Cardiac fibroblast (primary cell): ENCODE results near the gene LTC4S.
A peak's percentile ranks its signal among the peaks of the same experiment; 100 is the strongest.

ENCODE experiments used
- DNase-seq, 2 donors: peaks; one replicate each; pipeline versions ENCODE4 v3.0.0 to v3.0.0-alpha.2; 2010; ENCODE audit warnings: low read depth in 2 of 2
- H3K4me3 ChIP-seq, 2 donors: replicated peaks in 1 of 2; 1 replicate in 1 of 2; 2 replicates in 1 of 2; pipeline ENCODE4 v1.5.1; 2011; ENCODE audit warnings: low read depth in 2 of 2, low read length in 2 of 2, mild to moderate bottlenecking in 2 of 2, moderate library complexity in 1 of 2
- TF ChIP-seq, protein P1 (sequence below): IDR thresholded peaks from one replicate; pipeline ENCODE4 v1.5.1; 2011; ENCODE audit warnings: low read depth, mild to moderate bottlenecking, low read length, inconsistent platforms

The LTC4S gene

GRCh38 chr5:179817470-179817840 is 23.7 kb downstream of the LTC4S start:
- TF ChIP-seq, protein P1, sequence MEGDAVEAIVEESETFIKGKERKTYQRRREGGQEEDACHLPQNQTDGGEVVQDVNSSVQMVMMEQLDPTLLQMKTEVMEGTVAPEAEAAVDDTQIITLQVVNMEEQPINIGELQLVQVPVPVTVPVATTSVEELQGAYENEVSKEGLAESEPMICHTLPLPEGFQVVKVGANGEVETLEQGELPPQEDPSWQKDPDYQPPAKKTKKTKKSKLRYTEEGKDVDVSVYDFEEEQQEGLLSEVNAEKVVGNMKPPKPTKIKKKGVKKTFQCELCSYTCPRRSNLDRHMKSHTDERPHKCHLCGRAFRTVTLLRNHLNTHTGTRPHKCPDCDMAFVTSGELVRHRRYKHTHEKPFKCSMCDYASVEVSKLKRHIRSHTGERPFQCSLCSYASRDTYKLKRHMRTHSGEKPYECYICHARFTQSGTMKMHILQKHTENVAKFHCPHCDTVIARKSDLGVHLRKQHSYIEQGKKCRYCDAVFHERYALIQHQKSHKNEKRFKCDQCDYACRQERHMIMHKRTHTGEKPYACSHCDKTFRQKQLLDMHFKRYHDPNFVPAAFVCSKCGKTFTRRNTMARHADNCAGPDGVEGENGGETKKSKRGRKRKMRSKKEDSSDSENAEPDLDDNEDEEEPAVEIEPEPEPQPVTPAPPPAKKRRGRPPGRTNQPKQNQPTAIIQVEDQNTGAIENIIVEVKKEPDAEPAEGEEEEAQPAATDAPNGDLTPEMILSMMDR, result no peak
- no peak for DNase-seq
- no peak overlapping the region for H3K4me3 ChIP-seq

GRCh38 chr5:179817890-179818745 is 24.3 kb downstream of the LTC4S start:
- no peak for DNase-seq
- TF ChIP-seq, protein P1, result no peak
- H3K4me3 ChIP-seq, result no peak overlapping the region

DNA sequence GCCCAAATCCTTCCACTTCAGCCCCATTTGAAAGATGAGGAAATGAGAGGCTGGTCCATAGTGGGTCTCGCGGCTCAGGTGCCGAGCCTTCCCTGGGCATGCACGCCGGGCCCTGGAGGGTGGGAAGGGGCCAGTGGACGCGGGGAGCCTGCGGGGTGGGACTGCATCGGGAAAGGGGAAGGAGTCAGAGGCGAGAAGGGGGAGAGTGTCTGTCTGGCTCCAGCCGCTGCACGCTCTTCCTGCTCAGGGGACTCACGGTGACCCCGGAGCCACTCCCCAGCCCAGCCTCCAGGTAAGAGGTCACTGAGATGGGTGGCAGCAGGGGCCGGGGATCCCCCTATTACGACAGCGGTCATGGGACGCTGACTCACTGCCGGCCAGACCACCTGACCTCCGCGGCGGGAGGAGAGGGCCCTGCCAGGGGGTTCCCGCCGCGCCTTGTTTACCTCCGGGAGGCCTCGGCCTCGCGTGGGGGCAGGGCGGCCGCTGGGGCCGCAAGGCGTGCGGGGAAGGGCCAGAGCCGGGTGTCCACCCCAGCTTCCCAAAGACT is 25.0 kb downstream of the LTC4S start:
- TF ChIP-seq, protein P1, result no peak
- DNase-seq, result peak; percentile 95 to 98
- peak overlapping the region; percentile 1 to 33 for H3K4me3 ChIP-seq

DNA sequence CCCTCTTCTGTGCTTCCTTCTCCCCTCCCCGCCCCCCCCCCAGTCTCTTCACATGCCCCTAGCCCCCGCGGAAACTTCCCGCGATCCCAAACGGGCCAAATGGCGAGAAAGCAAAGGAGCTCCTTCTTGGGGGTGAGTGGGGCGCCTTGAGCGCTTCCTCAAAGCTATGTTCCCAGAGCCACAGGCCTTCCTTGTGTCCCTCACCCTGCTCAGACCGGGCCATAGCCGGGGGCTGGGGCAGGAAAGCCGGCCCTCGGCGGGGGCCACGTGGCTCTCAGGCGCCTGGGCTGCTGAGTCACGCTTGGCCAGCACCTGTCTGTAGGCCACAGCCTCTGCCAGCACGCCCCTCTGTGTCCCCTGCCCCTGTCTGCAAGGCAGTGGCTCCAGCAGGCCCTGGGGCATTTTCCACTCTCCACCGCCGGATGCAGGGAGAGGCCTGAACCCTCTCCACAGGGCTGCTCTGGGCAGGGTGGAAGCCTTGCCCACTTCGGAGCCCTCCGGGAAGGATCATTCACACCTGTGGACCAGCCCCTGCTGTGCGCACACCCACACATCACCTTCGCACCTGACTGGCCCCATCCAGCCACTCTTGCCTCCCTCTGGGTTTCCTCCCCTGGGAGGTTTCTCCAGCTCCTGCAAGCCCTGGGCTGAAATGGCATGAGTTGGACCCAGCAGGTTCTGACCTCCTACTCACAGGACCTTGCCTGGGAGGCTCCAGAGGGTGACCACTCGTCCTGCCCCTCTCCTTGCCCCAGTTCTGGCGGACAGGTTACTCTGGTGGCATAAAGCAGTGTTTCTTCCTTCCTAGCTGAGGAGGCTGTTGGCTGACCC is 25.7 kb downstream of the LTC4S start:
- H3K4me3 ChIP-seq, result peak overlapping the region; percentile 13 to 33
- peak; percentile 78 to 81 for DNase-seq
- TF ChIP-seq, protein P1, result no peak

DNA sequence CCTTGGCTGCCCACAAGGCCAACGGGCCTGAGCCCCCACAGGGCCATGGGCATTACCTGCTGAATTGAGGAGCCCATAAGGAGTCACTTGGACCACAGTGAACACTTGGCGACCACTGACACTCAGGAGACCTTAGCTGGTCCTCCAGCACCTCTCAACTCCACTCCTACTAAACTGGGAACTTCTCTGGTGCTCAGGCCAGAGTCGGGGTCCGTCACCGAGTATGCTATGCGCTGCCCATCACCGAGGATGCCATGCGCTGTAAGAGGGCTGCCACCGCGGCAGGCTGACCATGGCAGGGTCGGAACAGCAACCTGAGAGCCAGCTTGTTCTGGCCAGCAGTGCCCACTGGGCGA is 26.3 kb downstream of the LTC4S start:
- peak overlapping the region; percentile 85 to 91 for H3K4me3 ChIP-seq
- TF ChIP-seq, protein P1, result no peak
- no peak for DNase-seq

GRCh38 chr5:179820483-179821297 is 26.9 kb downstream of the LTC4S start, which contains the start of gene SQSTM1:
Gene SQSTM1, plus strand, starts transcription at chr5:179820905. Its CDS starts 32 bp downstream, at chr5:179820937.
- H3K4me3 ChIP-seq, result peak within 1 kb of the TSS; percentile 85 to 91
- TF ChIP-seq, protein P1, result no peak
- DNase-seq, result peak; percentile 81 to 90
